Myocyte (in vitro differentiated cells): ENCODE results near the gene ELOB. TPM values are rescaled to one million over a fixed set of nuclear protein-coding genes. Genes with fewer than 3 reads are reported as not detected.

Experiments used
- DNase-seq: peaks from one replicate; pipeline ENCODE4 v3.0.0-alpha.2; 2012; ENCODE audit warnings: low read depth
- total RNA-seq: library from RNA; depleted of rRNA; stranded (reverse); fragments of >200 nt; gene quantifications from 2 replicates; pipeline ENCODE4 v1.2.3, GENCODE V29; 2014

Gene ELOB
- total RNA-seq, 1 donor from 2014 or later = 235 TPM

GRCh38 chr16:2811703-2812471 lies 34.8 kb upstream of the ELOB start:
- DNase-seq = peak; percentile 19

GRCh38 chr16:2810651-2811050 lies 33.6 kb upstream of the ELOB start:
- no peak for DNase-seq

GRCh38 chr16:2809149-2809760 lies 32.2 kb upstream of the ELOB start:
- DNase-seq = no peak

- no peak for DNase-seq
These were observed 31.1 kb upstream of the ELOB start for GRCh38 chr16:2808181-2808580.

- DNase-seq = no peak
These were observed 29.2 kb upstream of the ELOB start for GRCh38 chr16:2806286-2806685.

- no peak for DNase-seq
These were observed 27.6 kb upstream of the ELOB start for GRCh38 chr16:2804728-2805127.

GRCh38 chr16:2803545-2804195 lies 26.6 kb upstream of the ELOB start:
- no peak for DNase-seq

- DNase-seq = no peak
These were observed 22.8 kb upstream of the ELOB start for GRCh38 chr16:2799859-2800226.

- no peak for DNase-seq
These were observed 22.3 kb upstream of the ELOB start for GRCh38 chr16:2799205-2799858.

- no peak for DNase-seq
These were observed 21.7 kb upstream of the ELOB start for GRCh38 chr16:2798723-2799204.

- DNase-seq = no peak
These were observed 18.5 kb upstream of the ELOB start for GRCh38 chr16:2795395-2796143.

GRCh38 chr16:2792940-2793339 lies 15.9 kb upstream of the ELOB start:
- DNase-seq = no peak

GRCh38 chr16:2791174-2791573 lies 14.1 kb upstream of the ELOB start:
- no peak for DNase-seq

- no peak for DNase-seq
These were observed 13.6 kb upstream of the ELOB start for GRCh38 chr16:2790631-2791030.

GRCh38 chr16:2787961-2788360 lies 10.9 kb upstream of the ELOB start:
- no peak for DNase-seq

- DNase-seq = no peak
These were observed 10.3 kb upstream of the ELOB start, which contains the start of gene PRSS33 for GRCh38 chr16:2787406-2787805. TSS of gene PRSS33 (minus strand) at chr16:2787560. CDS start at chr16:2786547, 1,013 bp downstream.

- DNase-seq = no peak
These were observed 9.7 kb upstream of the ELOB start for GRCh38 chr16:2786826-2787151.

- DNase-seq = no peak
These were observed 9.2 kb upstream of the ELOB start for GRCh38 chr16:2786061-2786825.

GRCh38 chr16:2785101-2785991 lies 8.3 kb upstream of the ELOB start:
- no peak for DNase-seq
